ENCODE measurements around the gene PPP2R5D.

DNA sequence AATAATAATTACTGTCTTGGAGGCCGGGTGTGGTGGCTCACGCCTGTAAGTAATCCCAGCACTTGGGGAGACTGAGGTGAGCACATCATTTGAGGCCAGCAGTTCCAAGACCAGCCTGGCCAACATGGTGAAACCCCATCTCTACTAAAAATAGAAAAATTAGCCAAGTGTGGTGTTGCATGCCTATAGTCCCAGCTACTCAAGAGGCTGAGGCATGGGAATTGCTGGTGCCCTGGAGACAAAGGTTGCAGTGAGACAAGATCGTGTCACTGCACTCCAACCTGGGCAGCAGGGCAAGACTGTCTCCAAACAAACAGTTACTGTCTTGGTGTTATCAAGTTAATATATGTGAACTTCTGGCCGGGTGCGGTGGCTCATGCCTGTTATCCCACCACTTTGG, 42.0 kb downstream of the PPP2R5D start:
- TF ChIP-seq CTCF (conservative IDR thresholded peaks at IDR 0.05) = no peak
- TF ChIP-seq EZH2 (IDR thresholded peaks at IDR 0.05; ENCODE audit: low read depth) = no peak

Data from PC-9 (cell line).